ENCODE data around the gene H6PD. TPM values are rescaled to one million over a fixed set of nuclear protein-coding genes. Genes with fewer than 3 reads are reported as not detected.
A peak's percentile ranks its signal among the peaks of the same experiment; 100 is the strongest.

The H6PD gene
- total and polyA plus RNA-seq, 2 experiments from 2014 or later: 1.2 to 4.7 TPM

- TF ChIP-seq CTCF (conservative IDR thresholded peaks at IDR 0.05; ENCODE audit: low read depth in 2 of 2) (no peak), EZH2phosphoT487 (IDR thresholded peaks at IDR 0.05; ENCODE audit: unreplicated experiment) (no peak), ZNF114 (CRISPR knock-in tag; IDR thresholded peaks at IDR 0.05) (no peak), STAT1 (IDR thresholded peaks at IDR 0.05; ENCODE audit: unreplicated experiment) (no peak), ZNF462 (CRISPR knock-in tag; IDR thresholded peaks at IDR 0.05) (no peak)
Measured at GRCh38 chr1:9275161-9275560, 40.6 kb downstream of the H6PD start (continued).

- Mint-ChIP-seq H3K4me3 (no peak overlapping the region), H3K27me3 (ENCODE audit: insufficient read depth, low read depth, poor library complexity) (peaks cover 6% of the 10 kb centered on the region), H3K4me1 (peaks cover 35% of the 10 kb centered on the region), H3K36me3 (ENCODE audit: low read depth) (no peaks in the 10 kb centered on the region), H3K27ac (no peak overlapping the region), H3K9me3 (no peaks in the 10 kb centered on the region)
- ATAC-seq (no peak), DNase-seq (ENCODE audit: low spot score) (no peak)
- Histone ChIP-seq H3K9me2 (ENCODE audit: insufficient read depth) (no peaks in the 10 kb centered on the region), H3F3A (replicated peaks; ENCODE audit: low read depth) (no peaks in the 10 kb centered on the region), H3K79me2 (replicated peaks; ENCODE audit: insufficient read depth) (no peaks in the 10 kb centered on the region), H3K36me3 (ENCODE audit: insufficient read depth) (no peaks in the 10 kb centered on the region), H3K4me1 (ENCODE audit: insufficient read depth) (peaks cover 6% of the 10 kb centered on the region; the same call in 1 of the 2 replicates), H4K20me1 (replicated peaks; ENCODE audit: insufficient read depth) (no peaks in the 10 kb centered on the region), H3K27ac (ENCODE audit: low read depth) (no peak overlapping the region), H2AFZ (0 out of 2 replicates have a peak overlapping the region, but pooled peaks have one; percentile 14), H3K4me2 (no peak overlapping the region), H3K4me3 (no peak overlapping the region), H3K27me3 (ENCODE audit: insufficient read depth) (no peaks in the 10 kb centered on the region)
- TF ChIP-seq POLR2AphosphoS5 (IDR thresholded peaks at IDR 0.05; ENCODE audit: low read depth): no peak
- TF ChIP-seq JUNB (IDR thresholded peaks at IDR 0.05; ENCODE audit: unreplicated experiment): no peak
- TF ChIP-seq CREB1 (CRISPR knock-in tag; IDR thresholded peaks at IDR 0.05; ENCODE audit: low read depth): no peak
- TF ChIP-seq EZH2phosphoT487 (IDR thresholded peaks at IDR 0.05; ENCODE audit: unreplicated experiment): no peak
- no peak for TF ChIP-seq REST (IDR thresholded peaks at IDR 0.05; ENCODE audit: unreplicated experiment)
- no peak for TF ChIP-seq ZNF114 (CRISPR knock-in tag; IDR thresholded peaks at IDR 0.05)
- TF ChIP-seq STAT1 (IDR thresholded peaks at IDR 0.05; ENCODE audit: unreplicated experiment): no peak
- TF ChIP-seq ETS1 (IDR thresholded peaks at IDR 0.05): no peak
Measured at GRCh38 chr1:9275567-9276034, 41.0 kb downstream of the H6PD start.
